ENCODE measurements around the gene CHIA. TPM values are rescaled to one million over a fixed set of nuclear protein-coding genes. Genes with fewer than 3 reads are reported as not detected.
"Not testable (repeated sequence)": the region's sequence is repeated elsewhere in the genome, so short reads cannot be mapped to it uniquely, and the experiment has no call there.

Gene CHIA
- polyA plus RNA-seq, 1 of the 3 experiments (the other 2 are of a cell fraction), result not detected

GRCh38 chr1:111335214-111335877 lies 44.7 kb downstream of the CHIA start:
- H3K4me3 ChIP-seq (ENCODE audit: low read depth in 2 of 2, low read length in 1 of 2); POLR2A ChIA-PET; H3K4me2 ChIP-seq; H3F3A ChIP-seq (replicated peaks; ENCODE audit: insufficient read depth); DNase-seq; H3K36me3 ChIP-seq (replicated peaks in 1 of 2; ENCODE audit: control insufficient read depth in 1 of 2, insufficient read depth in 2 of 2, low read length in 1 of 2); CTCF ChIA-PET; H3K27ac ChIP-seq (ENCODE audit: low read depth in 2 of 2, low read length in 1 of 2); H2AFZ ChIP-seq (ENCODE audit: low read depth); H3K4me1 ChIP-seq (ENCODE audit: control insufficient read depth in 1 of 2, insufficient read depth in 2 of 2, low read depth in 1 of 2, low read length in 1 of 2); H4K20me1 ChIP-seq (ENCODE audit: insufficient read depth); H3K9ac ChIP-seq; H3K9me2 ChIP-seq; H3K9me3 ChIP-seq; H3K27me3 ChIP-seq (ENCODE audit: insufficient read depth); H3K79me2 ChIP-seq (ENCODE audit: insufficient read depth): not testable (repeated sequence)
- 28% methylated on average over 11 of the region's 15 CpGs for WGBS (ENCODE audit: low lambda C conversion rate)

GRCh38 chr1:111338849-111339248 lies 48.2 kb downstream of the CHIA start:
- H3K9me3 ChIP-seq; H3K4me2 ChIP-seq; H3F3A ChIP-seq (replicated peaks; ENCODE audit: insufficient read depth); H3K9me2 ChIP-seq; H3K4me3 ChIP-seq (ENCODE audit: low read depth in 2 of 2, low read length in 1 of 2); CTCF ChIA-PET; H3K9ac ChIP-seq; DNase-seq; H3K79me2 ChIP-seq (ENCODE audit: insufficient read depth); H3K27ac ChIP-seq (ENCODE audit: low read depth in 2 of 2, low read length in 1 of 2); H2AFZ ChIP-seq (ENCODE audit: low read depth); H3K4me1 ChIP-seq (ENCODE audit: control insufficient read depth in 1 of 2, insufficient read depth in 2 of 2, low read depth in 1 of 2, low read length in 1 of 2); POLR2A ChIA-PET; H4K20me1 ChIP-seq (ENCODE audit: insufficient read depth); H3K27me3 ChIP-seq (ENCODE audit: insufficient read depth); H3K36me3 ChIP-seq (replicated peaks in 1 of 2; ENCODE audit: control insufficient read depth in 1 of 2, insufficient read depth in 2 of 2, low read length in 1 of 2): not testable (repeated sequence)
- WGBS (ENCODE audit: low lambda C conversion rate), result 0% methylated on average over 2 of the region's 2 CpGs

DNA sequence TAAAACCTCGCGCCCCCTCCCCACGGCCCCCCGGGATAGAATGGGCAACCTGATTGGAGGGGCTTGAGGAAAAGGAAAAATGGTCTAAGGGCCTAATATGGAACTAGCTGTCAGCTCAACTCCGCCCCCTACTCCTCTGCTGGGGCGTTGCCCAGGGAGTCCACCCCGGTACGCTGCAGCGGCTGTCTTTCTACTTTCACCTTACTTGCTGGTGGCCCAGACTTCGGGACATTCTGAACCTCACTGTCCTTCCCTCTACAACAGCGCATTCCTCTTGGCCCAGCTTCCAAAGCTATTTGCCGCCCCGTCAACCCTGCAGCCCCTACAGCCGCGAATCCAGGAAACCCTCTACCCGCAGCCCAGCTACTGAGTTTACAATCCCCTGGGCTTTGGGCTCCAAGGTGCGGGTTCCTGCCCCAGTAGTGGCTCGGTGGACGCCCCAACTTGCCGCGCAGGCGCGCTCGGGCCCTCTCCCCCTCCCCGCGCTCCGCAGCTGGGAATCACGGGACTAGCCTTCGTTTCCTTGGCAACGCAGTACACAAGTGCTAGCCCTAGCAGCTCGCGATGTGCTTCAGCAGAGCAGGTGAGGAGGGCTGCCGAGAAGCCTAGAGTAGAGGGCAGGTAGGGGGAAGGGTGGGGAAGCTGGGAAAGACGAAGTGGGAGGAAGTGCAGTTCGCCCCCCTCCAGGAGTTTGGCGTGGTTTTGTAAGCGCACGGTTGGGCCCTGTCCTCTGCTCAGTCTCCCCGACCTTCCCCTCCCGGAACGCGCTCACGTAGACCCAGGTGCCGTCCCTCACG lies 55.6 kb downstream of the CHIA start:
- Histone ChIP-seq H3K4me3 (ENCODE audit: low read depth in 2 of 2, low read length in 1 of 2) (peak overlapping the region; percentile 63 to 76), H3K9ac (peak overlapping the region; percentile 53), H2AFZ (ENCODE audit: low read depth) (peak overlapping the region; percentile 92), H3K4me2 (peak overlapping the region; percentile 90), H3K9me3 (no peaks in the 10 kb centered on the region), H3K9me2 (no peaks in the 10 kb centered on the region), H4K20me1 (ENCODE audit: insufficient read depth) (no peaks in the 10 kb centered on the region), H3K4me1 (ENCODE audit: control insufficient read depth in 1 of 2, insufficient read depth in 2 of 2, low read depth in 1 of 2, low read length in 1 of 2) (peaks cover 0 to 6% of the 10 kb centered on the region in 2 experiments; a peak in 1 of 4 replicates), H3K27me3 (ENCODE audit: insufficient read depth) (no peaks in the 10 kb centered on the region; the same call in none of the 2 replicates), H3K79me2 (ENCODE audit: insufficient read depth) (no peaks in the 10 kb centered on the region), H3K36me3 (replicated peaks in 1 of 2; ENCODE audit: control insufficient read depth in 1 of 2, insufficient read depth in 2 of 2, low read length in 1 of 2) (no peaks in the 10 kb centered on the region), H3K27ac (ENCODE audit: low read depth in 2 of 2, low read length in 1 of 2) (no peak overlapping the region), H3F3A (replicated peaks; ENCODE audit: insufficient read depth) (no peaks in the 10 kb centered on the region)
- ChIA-PET POLR2A (interaction anchor here (0.8 kb wide), 1 partner anchor 18 kb away, joined by 3 read pairs; no protein-coding TSS in a partner anchor), CTCF (interaction anchor here (1.1 to 1.5 kb wide), 5 partner anchors 33 to 423 kb away, joined by 3 to 4 read pairs (median 4); no protein-coding TSS in a partner anchor)
- WGBS (ENCODE audit: low lambda C conversion rate), result 7% methylated on average over 36 of the region's 45 CpGs
- DNase-seq, result peak; percentile 88
- TF ChIP-seq EP300 (IDR thresholded peaks at IDR 0.05; ENCODE audit: borderline replicate concordance in 1 of 2, low read depth in 1 of 2, low read length in 1 of 2), result no peak
- no peak for TF ChIP-seq EZH2phosphoT487 (IDR thresholded peaks at IDR 0.05; ENCODE audit: borderline replicate concordance, low read depth)
- TF ChIP-seq MAX (IDR thresholded peaks at IDR 0.05; ENCODE audit: low read depth), result no peak
- TF ChIP-seq CHD2 (IDR thresholded peaks at IDR 0.05; ENCODE audit: low read length, partially characterized antibody), result no peak
- no peak for TF ChIP-seq ELF1 (IDR thresholded peaks at IDR 0.05)
- TF ChIP-seq, protein P1, sequence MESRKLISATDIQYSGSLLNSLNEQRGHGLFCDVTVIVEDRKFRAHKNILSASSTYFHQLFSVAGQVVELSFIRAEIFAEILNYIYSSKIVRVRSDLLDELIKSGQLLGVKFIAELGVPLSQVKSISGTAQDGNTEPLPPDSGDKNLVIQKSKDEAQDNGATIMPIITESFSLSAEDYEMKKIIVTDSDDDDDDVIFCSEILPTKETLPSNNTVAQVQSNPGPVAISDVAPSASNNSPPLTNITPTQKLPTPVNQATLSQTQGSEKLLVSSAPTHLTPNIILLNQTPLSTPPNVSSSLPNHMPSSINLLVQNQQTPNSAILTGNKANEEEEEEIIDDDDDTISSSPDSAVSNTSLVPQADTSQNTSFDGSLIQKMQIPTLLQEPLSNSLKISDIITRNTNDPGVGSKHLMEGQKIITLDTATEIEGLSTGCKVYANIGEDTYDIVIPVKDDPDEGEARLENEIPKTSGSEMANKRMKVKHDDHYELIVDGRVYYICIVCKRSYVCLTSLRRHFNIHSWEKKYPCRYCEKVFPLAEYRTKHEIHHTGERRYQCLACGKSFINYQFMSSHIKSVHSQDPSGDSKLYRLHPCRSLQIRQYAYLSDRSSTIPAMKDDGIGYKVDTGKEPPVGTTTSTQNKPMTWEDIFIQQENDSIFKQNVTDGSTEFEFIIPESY (IDR thresholded peaks at IDR 0.05; ENCODE audit: borderline replicate concordance, low read depth), result no peak
- TF ChIP-seq, protein P2, sequence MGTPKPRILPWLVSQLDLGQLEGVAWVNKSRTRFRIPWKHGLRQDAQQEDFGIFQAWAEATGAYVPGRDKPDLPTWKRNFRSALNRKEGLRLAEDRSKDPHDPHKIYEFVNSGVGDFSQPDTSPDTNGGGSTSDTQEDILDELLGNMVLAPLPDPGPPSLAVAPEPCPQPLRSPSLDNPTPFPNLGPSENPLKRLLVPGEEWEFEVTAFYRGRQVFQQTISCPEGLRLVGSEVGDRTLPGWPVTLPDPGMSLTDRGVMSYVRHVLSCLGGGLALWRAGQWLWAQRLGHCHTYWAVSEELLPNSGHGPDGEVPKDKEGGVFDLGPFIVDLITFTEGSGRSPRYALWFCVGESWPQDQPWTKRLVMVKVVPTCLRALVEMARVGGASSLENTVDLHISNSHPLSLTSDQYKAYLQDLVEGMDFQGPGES (IDR thresholded peaks at IDR 0.05; ENCODE audit: low read depth, low read length), result no peak
- TF ChIP-seq TAF1 (IDR thresholded peaks at IDR 0.05; ENCODE audit: borderline replicate concordance, low read depth, low read length), result no peak
- TF ChIP-seq FOXM1 (IDR thresholded peaks at IDR 0.05; ENCODE audit: low read depth), result no peak
- no peak for TF ChIP-seq NFIC (IDR thresholded peaks at IDR 0.05; ENCODE audit: borderline replicate concordance)
- no peak for TF ChIP-seq TEAD4 (IDR thresholded peaks at IDR 0.05; ENCODE audit: borderline replicate concordance, insufficient read depth)
- TF ChIP-seq CTCF (IDR thresholded peaks at IDR 0.05), result no peak
- no peak for TF ChIP-seq RXRA (IDR thresholded peaks at IDR 0.05; ENCODE audit: borderline replicate concordance, low read depth)
- no peak for TF ChIP-seq FOXJ3 (CRISPR knock-in tag; IDR thresholded peaks at IDR 0.05)

All from SK-N-SH (cell line).